Measurements from ENCODE around the gene ANKRD37. TPM values are rescaled to one million over a fixed set of nuclear protein-coding genes. Genes with fewer than 3 reads are reported as not detected.

Gene ANKRD37
- total RNA-seq, 1 donor from 2014 or later, result 16.3 TPM

GRCh38 chr4:185352202-185352601 lies 44.4 kb upstream of the ANKRD37 start:
- Histone ChIP-seq H3F3A (ENCODE audit: low read depth) (no peaks in the 10 kb centered on the region), H3K79me2 (ENCODE audit: low read depth) (no peaks in the 10 kb centered on the region), H3K4me2 (no peak overlapping the region), H3K36me3 (peaks cover 9% of the 10 kb centered on the region), H3K9me3 (ENCODE audit: low read depth) (no peaks in the 10 kb centered on the region), H2AFZ (replicated peaks) (no peak overlapping the region), H4K20me1 (ENCODE audit: low read depth) (no peaks in the 10 kb centered on the region), H3K4me1 (peaks cover 9% of the 10 kb centered on the region), H3K27ac (no peak overlapping the region), H3K4me3 (no peak overlapping the region), H3K27me3 (no peaks in the 10 kb centered on the region), H3K9ac (no peak overlapping the region)
- TF ChIP-seq EZH2phosphoT487 (IDR thresholded peaks at IDR 0.05), result no peak
- H3K27ac Mint-ChIP-seq, result peak overlapping the region; percentile 58
- peaks cover 2% of the 10 kb centered on the region for H3K27me3 Mint-ChIP-seq (ENCODE audit: insufficient read depth, low read depth)
- DNase-seq (ENCODE audit: low spot score), result no peak
- no peaks in the 10 kb centered on the region for H3K9me3 Mint-ChIP-seq
- H3K4me1 Mint-ChIP-seq, result peaks cover 19% of the 10 kb centered on the region
- peaks cover 41% of the 10 kb centered on the region for H3K36me3 Mint-ChIP-seq
- no peak overlapping the region for H3K4me3 Mint-ChIP-seq

- Histone ChIP-seq H3K9me3 (ENCODE audit: low read depth) (no peaks in the 10 kb centered on the region), H3F3A (ENCODE audit: low read depth) (no peaks in the 10 kb centered on the region), H3K36me3 (peaks cover 8% of the 10 kb centered on the region), H4K20me1 (ENCODE audit: low read depth) (no peaks in the 10 kb centered on the region), H3K4me1 (peaks cover 9% of the 10 kb centered on the region), H3K27me3 (no peaks in the 10 kb centered on the region), H3K4me3 (no peak overlapping the region), H3K4me2 (no peak overlapping the region), H2AFZ (replicated peaks) (no peak overlapping the region), H3K27ac (no peak overlapping the region), H3K79me2 (ENCODE audit: low read depth) (no peaks in the 10 kb centered on the region), H3K9ac (no peak overlapping the region)
- H3K27ac Mint-ChIP-seq, result peak overlapping the region; percentile 58
- TF ChIP-seq CTCF (IDR thresholded peaks at IDR 0.05), result no peak
- TF ChIP-seq EZH2phosphoT487 (IDR thresholded peaks at IDR 0.05), result no peak
- TF ChIP-seq EZH2 (IDR thresholded peaks at IDR 0.05), result no peak
- H3K27me3 Mint-ChIP-seq (ENCODE audit: insufficient read depth, low read depth), result peaks cover 2% of the 10 kb centered on the region
- no peak for DNase-seq (ENCODE audit: low spot score)
- peaks cover 39% of the 10 kb centered on the region for H3K36me3 Mint-ChIP-seq
- peaks cover 19% of the 10 kb centered on the region for H3K4me1 Mint-ChIP-seq
- H3K4me3 Mint-ChIP-seq, result no peak overlapping the region
- H3K9me3 Mint-ChIP-seq, result no peaks in the 10 kb centered on the region
Measured at GRCh38 chr4:185352741-185353140, 43.9 kb upstream of the ANKRD37 start.

GRCh38 chr4:185357211-185357610 lies 39.4 kb upstream of the ANKRD37 start:
- no peak for TF ChIP-seq EZH2 (IDR thresholded peaks at IDR 0.05)
- TF ChIP-seq EZH2phosphoT487 (IDR thresholded peaks at IDR 0.05), result no peak
- no peak for TF ChIP-seq CTCF (IDR thresholded peaks at IDR 0.05)
- Mint-ChIP-seq H3K4me1 (peaks cover 14% of the 10 kb centered on the region), H3K27ac (no peak overlapping the region), H3K27me3 (ENCODE audit: insufficient read depth, low read depth) (peaks cover 2% of the 10 kb centered on the region), H3K9me3 (no peaks in the 10 kb centered on the region), H3K4me3 (no peak overlapping the region), H3K36me3 (peaks cover 25% of the 10 kb centered on the region)
- Histone ChIP-seq H3K4me2 (no peak overlapping the region), H3K9me3 (ENCODE audit: low read depth) (no peaks in the 10 kb centered on the region), H4K20me1 (ENCODE audit: low read depth) (no peaks in the 10 kb centered on the region), H3K27ac (no peak overlapping the region), H3K9ac (no peak overlapping the region), H2AFZ (replicated peaks) (no peak overlapping the region), H3F3A (ENCODE audit: low read depth) (no peaks in the 10 kb centered on the region), H3K27me3 (no peaks in the 10 kb centered on the region), H3K36me3 (no peaks in the 10 kb centered on the region), H3K79me2 (ENCODE audit: low read depth) (no peaks in the 10 kb centered on the region), H3K4me1 (no peaks in the 10 kb centered on the region), H3K4me3 (no peak overlapping the region)
- DNase-seq (ENCODE audit: low spot score), result no peak

GRCh38 chr4:185357733-185358440 lies 38.8 kb upstream of the ANKRD37 start:
- Mint-ChIP-seq H3K27ac (no peak overlapping the region), H3K36me3 (peaks cover 25% of the 10 kb centered on the region)
- no peak overlapping the region for H3K27ac ChIP-seq

More at GRCh38 chr4:185357733-185358440, 38.8 kb upstream of the ANKRD37 start:
- TF ChIP-seq EZH2phosphoT487 (IDR thresholded peaks at IDR 0.05) (no peak), CTCF (IDR thresholded peaks at IDR 0.05) (no peak), EZH2 (IDR thresholded peaks at IDR 0.05) (no peak)
- no peaks in the 10 kb centered on the region for H3K79me2 ChIP-seq (ENCODE audit: low read depth)
- Mint-ChIP-seq H3K4me1 (peaks cover 8% of the 10 kb centered on the region), H3K4me3 (no peak overlapping the region), H3K27me3 (ENCODE audit: insufficient read depth, low read depth) (peaks cover 2% of the 10 kb centered on the region), H3K9me3 (no peaks in the 10 kb centered on the region)
- no peak overlapping the region for H3K4me2 ChIP-seq
- H3K9ac ChIP-seq, result no peak overlapping the region
- H3F3A ChIP-seq (ENCODE audit: low read depth), result no peaks in the 10 kb centered on the region
- H2AFZ ChIP-seq (replicated peaks), result no peak overlapping the region
- H3K36me3 ChIP-seq, result no peaks in the 10 kb centered on the region
- no peaks in the 10 kb centered on the region for H3K27me3 ChIP-seq
- no peaks in the 10 kb centered on the region for H3K9me3 ChIP-seq (ENCODE audit: low read depth)
- DNase-seq (ENCODE audit: low spot score), result no peak
- no peaks in the 10 kb centered on the region for H4K20me1 ChIP-seq (ENCODE audit: low read depth)
- H3K4me1 ChIP-seq, result no peaks in the 10 kb centered on the region
- H3K4me3 ChIP-seq, result no peak overlapping the region

All from neural progenitor cell (in vitro differentiated cells).